GM10266 (cell line): Measurements from ENCODE around the gene AJM1.
A peak's percentile ranks its signal among the peaks of the same experiment; 100 is the strongest.
"Not testable (repeated sequence)": the region's sequence is repeated elsewhere in the genome, so short reads cannot be mapped to it uniquely, and the experiment has no call there.

Experiments used
- DNase-seq: peaks from one replicate; pipeline ENCODE4 v3.0.0; 2012; ENCODE audit errors: extremely low spot score
- CTCF ChIP-seq: IDR thresholded peaks from 2 replicates; pipeline ENCODE4 v1.5.1; 2012; ENCODE audit warnings: mild to moderate bottlenecking, low read depth; ENCODE audit not compliant: control insufficient read depth, insufficient read depth; ENCODE audit errors: missing control alignments

The AJM1 gene

GRCh38 chr9:136840877-136841645 lies 1.2 kb upstream of the AJM1 start:
- no peak for TF ChIP-seq CTCF
- no peak for DNase-seq

GRCh38 chr9:136841646-136842379 lies 465 bp upstream of the AJM1 start:
- DNase-seq, result not testable (repeated sequence)

GRCh38 chr9:136843159-136843800 lies 1.0 kb downstream of the AJM1 start:
- not testable (repeated sequence) for DNase-seq

GRCh38 chr9:136843801-136844740 lies 1.8 kb downstream of the AJM1 start:
- DNase-seq, result not testable (repeated sequence)

GRCh38 chr9:136844761-136845464 lies 2.6 kb downstream of the AJM1 start:
- DNase-seq, result no peak
- no peak for TF ChIP-seq CTCF

More at GRCh38 chr9:136843801-136844740, 1.8 kb downstream of the AJM1 start:
- peak; percentile 57 for TF ChIP-seq CTCF

- no peak for TF ChIP-seq CTCF
- no peak for DNase-seq
Observed at GRCh38 chr9:136845465-136846260, 3.4 kb downstream of the AJM1 start.
